Amniotic epithelial cell (primary cell): Measurements from ENCODE around the gene CWC27.

Experiments used
- DNase-seq: peaks from one replicate; pipeline ENCODE4 v3.0.0-alpha.2; 2010; ENCODE audit warnings: low read depth

CWC27 gene

GRCh38 chr5:64768358-64769312, at the start of gene CWC27, which contains the start of gene SREK1IP1:
CWC27 (plus strand) TSS chr5:64768930; CDS start chr5:64769147, 217 bp downstream.
SREK1IP1 (minus strand) TSS chr5:64768691; CDS start chr5:64768517, 174 bp downstream.
- peak; percentile 93 for DNase-seq

- DNase-seq, result no peak
Observed at GRCh38 chr5:64722588-64722987, 46.1 kb upstream of the CWC27 start.

GRCh38 chr5:64727150-64727549, 41.6 kb upstream of the CWC27 start:
- DNase-seq, result no peak

GRCh38 chr5:64742411-64742810, 26.3 kb upstream of the CWC27 start:
- no peak for DNase-seq

GRCh38 chr5:64742821-64743220, 25.9 kb upstream of the CWC27 start:
- peak; percentile 11 for DNase-seq

GRCh38 chr5:64744914-64745313, 23.8 kb upstream of the CWC27 start:
- DNase-seq, result no peak

- peak; percentile 25 for DNase-seq
Observed at GRCh38 chr5:64746446-64746845, 22.3 kb upstream of the CWC27 start.

GRCh38 chr5:64749385-64749784, 19.3 kb upstream of the CWC27 start:
- no peak for DNase-seq

GRCh38 chr5:64754066-64754465, 14.7 kb upstream of the CWC27 start:
- DNase-seq, result no peak

GRCh38 chr5:64758901-64759300, 9.8 kb upstream of the CWC27 start:
- DNase-seq, result no peak

GRCh38 chr5:64759960-64760660, 8.6 kb upstream of the CWC27 start:
- DNase-seq, result no peak

GRCh38 chr5:64763948-64764503, 4.7 kb upstream of the CWC27 start:
- DNase-seq, result no peak

GRCh38 chr5:64765804-64766504, 2.8 kb upstream of the CWC27 start:
- peak; percentile 43 for DNase-seq

- no peak for DNase-seq
Observed at GRCh38 chr5:64766941-64767340, 1.8 kb upstream of the CWC27 start.

GRCh38 chr5:64767959-64768357, 772 bp upstream of the CWC27 start:
- no peak for DNase-seq

- no peak for DNase-seq
Observed at GRCh38 chr5:64769855-64770254, 1.1 kb downstream of the CWC27 start.

GRCh38 chr5:64771736-64772135, 3.0 kb downstream of the CWC27 start:
- no peak for DNase-seq

GRCh38 chr5:64773533-64773932, 4.8 kb downstream of the CWC27 start:
- DNase-seq, result no peak

GRCh38 chr5:64775291-64775690, 6.6 kb downstream of the CWC27 start:
- no peak for DNase-seq

GRCh38 chr5:64784451-64785025, 15.8 kb downstream of the CWC27 start:
- peak; percentile 73 for DNase-seq

- no peak for DNase-seq
Observed at GRCh38 chr5:64786372-64786771, 17.6 kb downstream of the CWC27 start.

GRCh38 chr5:64788156-64788555, 19.4 kb downstream of the CWC27 start:
- peak; percentile 38 for DNase-seq
